SK-N-SH (cell line): Measurements from ENCODE around the gene AKT2.

Source experiments
- CTCF ChIP-seq: fragments of 200-600 bp; sonication (generic); IDR thresholded peaks from 2 replicates; pipeline ENCODE4 v1.6.1; 2017; ENCODE audit warnings: antibody characterized with exemption, mild to moderate bottlenecking, moderate library complexity
- SMC3 ChIP-seq: IDR thresholded peaks from 2 replicates; pipeline ENCODE4 v1.6.1; 2012; ENCODE audit warnings: low read depth, low read length, improper control_type of control experiment

- TF ChIP-seq CTCF = no peak
- TF ChIP-seq SMC3 = no peak
Observed at GRCh38 chr19:40238775-40239174, 46.4 kb downstream of the AKT2 start.
